Cardiac muscle cell (in vitro differentiated cells and primary cell): ENCODE measurements around the gene KBTBD2. TPM values are rescaled to one million over a fixed set of nuclear protein-coding genes. Genes with fewer than 3 reads are reported as not detected.
"Not testable (repeated sequence)": the region's sequence is repeated elsewhere in the genome, so short reads cannot be mapped to it uniquely, and the experiment has no call there.

ENCODE experiments used
- DNase-seq, 2 donors: peaks; one replicate each; pipeline versions ENCODE4 v3.0.0 to v3.0.0-alpha.2; 2010 to 2017; ENCODE audit warnings: low read depth in 1 of 2, low spot score in 1 of 2
- H3K27ac ChIP-seq: fragments of 200-600 bp; sonication (generic); 2 replicates; pipeline ENCODE4 v1.5.1; 2016
- H3K27me3 ChIP-seq: fragments of 200-600 bp; sonication (generic); 2 replicates; pipeline ENCODE4 v1.6.0; 2016; ENCODE audit warnings: control low read depth
- H3K36me3 ChIP-seq: fragments of 200-600 bp; sonication (generic); 2 replicates; pipeline ENCODE4 v1.5.1; 2016; ENCODE audit warnings: control low read depth
- H3K4me1 ChIP-seq: fragments of 200-600 bp; sonication (generic); 2 replicates; pipeline ENCODE4 v1.8.1; 2017; ENCODE audit warnings: low read depth, mild to moderate bottlenecking, mixed run types
- H3K4me3 ChIP-seq: fragments of 200-600 bp; sonication (generic); 2 replicates; pipeline ENCODE4 v1.5.1; 2016; ENCODE audit warnings: mild to moderate bottlenecking
- H3K9me3 ChIP-seq: fragments of 200-600 bp; sonication (generic); 2 replicates; pipeline ENCODE4 v1.5.1; 2017; ENCODE audit warnings: low read depth, mild to moderate bottlenecking, control low read depth
- CTCF ChIP-seq: IDR thresholded peaks from 2 replicates; pipeline ENCODE4 v1.5.1; 2012; ENCODE audit warnings: low read depth, mild to moderate bottlenecking, low read length
- polyA plus RNA-seq: library from polyadenylated mRNA; unstranded; fragments of >200 nt; fragmentation: Nextera tagmentation; extraction: Ambion mirVana; gene quantifications from 2 replicates; pipeline ENCODE4 v1.2.1, GENCODE V29; 2016
- total RNA-seq: library from RNA; depleted of rRNA; stranded (reverse); fragments of >200 nt; gene quantifications from 2 replicates; pipeline ENCODE4 v1.2.3, GENCODE V29; 2016

Gene KBTBD2
- total and polyA plus RNA-seq, 2 experiments from 2014 or later, result 35.4 to 41.6 TPM

- DNase-seq, result no peak
- H3K4me3 ChIP-seq, result no peak overlapping the region
- no peaks in the 10 kb centered on the region for H3K27me3 ChIP-seq
- no peak for TF ChIP-seq CTCF
- H3K27ac ChIP-seq, result no peak overlapping the region
- peaks cover 35% of the 10 kb centered on the region for H3K36me3 ChIP-seq
- H3K9me3 ChIP-seq, result no peaks in the 10 kb centered on the region
- H3K4me1 ChIP-seq, result peaks cover 14% of the 10 kb centered on the region
These were observed 19.8 kb downstream of the KBTBD2 start for GRCh38 chr7:32871624-32872371.

GRCh38 chr7:32870298-32870697 lies 21.3 kb downstream of the KBTBD2 start:
- peaks cover under 1% of the 10 kb centered on the region for H3K4me1 ChIP-seq
- peaks cover 35% of the 10 kb centered on the region for H3K36me3 ChIP-seq
- no peak overlapping the region for H3K27ac ChIP-seq
- no peaks in the 10 kb centered on the region for H3K9me3 ChIP-seq
- no peak for DNase-seq
- no peak for TF ChIP-seq CTCF
- H3K27me3 ChIP-seq, result no peaks in the 10 kb centered on the region
- no peak overlapping the region for H3K4me3 ChIP-seq

- Histone ChIP-seq H3K36me3 (peaks cover 31% of the 10 kb centered on the region), H3K4me3 (no peak overlapping the region), H3K27me3 (no peaks in the 10 kb centered on the region), H3K4me1 (no peaks in the 10 kb centered on the region), H3K9me3 (no peaks in the 10 kb centered on the region), H3K27ac (no peak overlapping the region)
- no peak for TF ChIP-seq CTCF
- DNase-seq, result no peak
These were observed 21.8 kb downstream of the KBTBD2 start for GRCh38 chr7:32869716-32870115.

- Histone ChIP-seq H3K27me3 (no peaks in the 10 kb centered on the region), H3K36me3 (peaks cover 20% of the 10 kb centered on the region), H3K9me3 (no peaks in the 10 kb centered on the region), H3K4me3 (no peak overlapping the region), H3K27ac (no peak overlapping the region), H3K4me1 (no peaks in the 10 kb centered on the region)
- TF ChIP-seq CTCF, result no peak
- no peak for DNase-seq
These were observed 23.4 kb downstream of the KBTBD2 start for GRCh38 chr7:32868116-32868515.

- no peaks in the 10 kb centered on the region for H3K4me1 ChIP-seq
- no peaks in the 10 kb centered on the region for H3K27me3 ChIP-seq
- no peak for DNase-seq
- no peak overlapping the region for H3K4me3 ChIP-seq
- H3K27ac ChIP-seq, result peak overlapping the region; percentile 10
- H3K36me3 ChIP-seq, result peaks cover 9% of the 10 kb centered on the region
- no peaks in the 10 kb centered on the region for H3K9me3 ChIP-seq
- no peak for TF ChIP-seq CTCF
These were observed 26.0 kb downstream of the KBTBD2 start for GRCh38 chr7:32865448-32866030.

GRCh38 chr7:32863872-32864271 lies 27.7 kb downstream of the KBTBD2 start:
- DNase-seq, H3K27ac ChIP-seq, H3K9me3 ChIP-seq, H3K4me3 ChIP-seq, H3K36me3 ChIP-seq, H3K27me3 ChIP-seq, H3K4me1 ChIP-seq: not testable (repeated sequence)
